NCI-H2171 treated with DMSO at 0.1 percent for 48 hours (cell line): ENCODE measurements around the gene CCDC47.
"Not testable (repeated sequence)": the region's sequence is repeated elsewhere in the genome, so short reads cannot be mapped to it uniquely, and the experiment has no call there.

ENCODE experiments used
- DNase-seq: peaks from one replicate; lab custom pipeline; 2025; lab: John Stamatoyannopoulos, UW

The CCDC47 gene, protein sequence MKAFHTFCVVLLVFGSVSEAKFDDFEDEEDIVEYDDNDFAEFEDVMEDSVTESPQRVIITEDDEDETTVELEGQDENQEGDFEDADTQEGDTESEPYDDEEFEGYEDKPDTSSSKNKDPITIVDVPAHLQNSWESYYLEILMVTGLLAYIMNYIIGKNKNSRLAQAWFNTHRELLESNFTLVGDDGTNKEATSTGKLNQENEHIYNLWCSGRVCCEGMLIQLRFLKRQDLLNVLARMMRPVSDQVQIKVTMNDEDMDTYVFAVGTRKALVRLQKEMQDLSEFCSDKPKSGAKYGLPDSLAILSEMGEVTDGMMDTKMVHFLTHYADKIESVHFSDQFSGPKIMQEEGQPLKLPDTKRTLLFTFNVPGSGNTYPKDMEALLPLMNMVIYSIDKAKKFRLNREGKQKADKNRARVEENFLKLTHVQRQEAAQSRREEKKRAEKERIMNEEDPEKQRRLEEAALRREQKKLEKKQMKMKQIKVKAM

DNA sequence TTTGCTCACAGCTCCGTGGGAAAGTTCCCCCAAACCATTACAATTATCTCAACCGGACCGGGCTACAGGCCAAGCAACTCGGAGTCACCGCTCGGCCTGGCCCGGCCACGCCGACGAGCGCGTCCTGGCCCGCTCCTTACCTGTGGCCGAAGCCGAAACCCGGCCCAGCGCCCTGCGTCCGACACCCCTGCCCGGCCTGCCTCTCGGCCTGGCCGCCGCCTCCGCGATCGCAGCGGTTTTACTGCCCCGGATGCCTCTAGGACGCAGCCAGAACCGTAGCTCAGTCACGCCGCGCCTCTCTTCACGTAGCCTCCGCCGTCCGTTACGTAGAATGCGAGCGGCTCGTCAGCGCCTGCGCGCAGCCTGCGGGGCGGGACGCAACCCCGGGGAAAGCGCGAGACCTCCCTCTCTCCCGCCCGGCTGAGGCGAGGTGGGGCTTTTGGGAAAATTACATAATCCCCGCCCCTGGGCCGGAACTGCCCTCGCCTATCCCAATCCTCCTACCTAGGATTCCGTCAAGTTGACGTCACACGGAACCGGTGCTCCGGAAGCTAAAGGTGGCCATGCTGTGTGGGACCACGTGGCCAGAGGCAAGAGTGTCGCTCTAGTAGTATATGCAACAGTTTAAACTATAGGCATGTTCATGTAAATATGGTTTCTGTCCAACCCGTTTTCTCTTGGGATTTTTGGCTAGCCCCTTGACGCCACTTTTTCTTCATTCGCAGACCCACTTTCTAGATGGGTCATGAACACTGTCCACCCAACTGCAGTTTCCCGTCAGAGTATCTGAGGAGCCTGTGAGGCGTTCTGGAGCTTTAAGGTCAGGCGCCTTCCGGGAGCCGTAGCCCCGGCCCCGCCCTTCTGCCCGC lies at the start of gene CCDC47:
CCDC47 (minus strand) TSS at position 326 of the 869 bp plus-strand sequence. CDS start 7,422 bp downstream, outside the sequence.
- DNase-seq = peak; percentile 98

GRCh38 chr17:63822537-63822936 lies 49.1 kb upstream of the CCDC47 start:
- no peak for DNase-seq

DNA sequence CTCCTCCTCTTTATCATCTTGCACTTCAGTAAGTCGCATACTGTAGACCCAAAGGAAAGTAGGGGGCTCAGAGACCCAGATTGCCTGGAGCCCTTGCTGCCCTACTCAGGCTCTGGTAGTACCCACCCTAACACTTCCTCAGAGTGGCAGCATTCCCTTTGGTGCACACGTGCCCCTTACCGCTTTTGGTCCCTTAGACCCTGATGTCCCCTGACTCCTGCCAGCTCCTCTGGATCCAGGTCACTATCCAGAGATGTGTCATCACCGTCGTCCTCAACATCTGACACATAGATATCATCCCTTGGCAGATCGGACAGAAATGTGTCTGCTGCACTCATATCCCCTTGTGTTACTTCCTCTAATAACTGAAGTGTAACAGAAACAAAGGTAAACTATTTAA lies 48.4 kb upstream of the CCDC47 start:
- DNase-seq = no peak

- no peak for DNase-seq
These were observed 47.7 kb upstream of the CCDC47 start for GRCh38 chr17:63820963-63821561.

DNA sequence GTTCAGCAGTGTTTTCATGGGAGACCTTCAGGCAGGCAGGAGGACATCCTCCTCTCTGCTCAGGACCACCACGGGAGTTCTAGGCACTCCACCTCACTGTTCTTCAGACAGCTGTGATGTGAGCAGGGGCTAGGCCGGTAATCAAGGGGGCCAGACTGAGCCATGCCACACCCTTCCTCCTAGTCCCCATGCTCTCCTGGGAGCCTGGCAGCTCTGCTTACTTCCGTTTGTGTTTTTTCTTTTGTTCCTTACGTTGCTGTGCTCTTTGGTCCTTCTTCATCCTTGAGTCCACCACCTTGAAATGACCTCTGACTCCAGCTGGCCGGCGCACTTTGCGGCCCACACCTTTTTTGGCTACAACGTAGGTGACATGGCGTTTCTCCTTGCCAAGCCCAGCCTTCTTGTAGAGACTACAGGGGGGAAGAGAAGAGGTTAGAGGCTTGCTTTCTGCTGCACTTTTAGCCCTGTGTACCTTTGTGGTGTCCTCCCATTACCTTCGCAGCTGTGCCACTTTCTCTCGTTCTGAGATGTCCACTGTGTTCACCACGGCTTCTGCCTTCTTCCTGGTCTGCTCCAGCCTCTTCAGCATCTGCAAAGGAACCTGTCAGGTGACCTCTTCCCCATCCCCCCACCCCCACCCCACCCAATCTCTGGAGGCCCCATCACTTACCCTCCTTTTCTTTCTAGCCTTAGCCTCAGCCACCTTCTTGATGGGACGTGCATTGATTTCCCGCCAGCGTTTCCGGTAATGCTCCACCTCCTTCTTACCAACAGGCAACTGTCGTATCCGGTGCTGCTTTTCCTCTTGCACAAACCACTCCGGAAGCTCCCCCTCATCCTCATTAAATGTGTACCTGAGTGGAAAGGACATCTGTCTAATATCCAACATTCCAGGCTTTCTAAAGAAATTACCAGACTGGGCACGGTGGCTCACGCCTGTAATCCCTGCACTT lies 46.5 kb upstream of the CCDC47 start:
- DNase-seq = no peak

DNA sequence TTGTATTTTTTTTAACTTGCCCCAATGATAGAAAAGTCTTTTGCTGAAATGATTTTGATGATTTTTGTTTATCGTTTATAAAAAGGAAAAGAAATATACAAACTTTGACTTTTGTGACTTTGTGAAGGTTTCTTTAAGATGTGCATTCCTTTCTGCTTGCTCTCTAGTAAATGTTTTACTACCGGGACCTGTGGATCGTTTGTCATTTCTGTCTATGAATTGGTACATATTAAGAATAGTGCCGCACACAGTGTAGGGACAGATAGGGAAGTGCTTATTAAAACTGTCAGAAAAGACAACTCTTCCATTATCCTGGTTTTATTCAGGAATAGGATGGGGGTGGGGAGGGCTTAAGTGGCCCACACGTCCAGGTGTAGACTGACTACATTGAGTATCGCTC lies 45.7 kb upstream of the CCDC47 start:
- no peak for DNase-seq

GRCh38 chr17:63817736-63818385 lies 44.5 kb upstream of the CCDC47 start:
- no peak for DNase-seq

GRCh38 chr17:63816669-63817068 lies 43.3 kb upstream of the CCDC47 start:
- no peak for DNase-seq

DNA sequence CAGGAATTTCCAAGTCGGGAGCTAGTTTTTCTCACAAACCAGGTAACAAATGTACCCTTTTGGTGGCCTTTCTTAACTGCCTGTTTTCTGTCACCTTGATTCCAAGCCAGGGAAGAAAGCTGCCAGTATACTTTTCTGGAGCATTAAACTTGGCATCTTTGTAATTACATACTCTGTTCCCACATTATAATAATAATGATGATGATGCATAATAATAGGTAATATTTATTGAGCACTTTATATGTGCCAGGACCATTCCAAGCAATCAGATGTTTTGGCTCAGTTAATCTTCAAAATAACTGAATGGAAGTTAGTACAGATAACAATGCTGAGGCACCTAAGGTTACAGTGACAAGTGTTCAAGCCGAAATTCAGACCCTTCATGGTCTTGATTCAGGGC lies 42.7 kb upstream of the CCDC47 start:
- no peak for DNase-seq

GRCh38 chr17:63809970-63810369 lies 36.6 kb upstream of the CCDC47 start:
- DNase-seq = no peak

GRCh38 chr17:63805591-63805990 lies 32.2 kb upstream of the CCDC47 start:
- no peak for DNase-seq

DNA sequence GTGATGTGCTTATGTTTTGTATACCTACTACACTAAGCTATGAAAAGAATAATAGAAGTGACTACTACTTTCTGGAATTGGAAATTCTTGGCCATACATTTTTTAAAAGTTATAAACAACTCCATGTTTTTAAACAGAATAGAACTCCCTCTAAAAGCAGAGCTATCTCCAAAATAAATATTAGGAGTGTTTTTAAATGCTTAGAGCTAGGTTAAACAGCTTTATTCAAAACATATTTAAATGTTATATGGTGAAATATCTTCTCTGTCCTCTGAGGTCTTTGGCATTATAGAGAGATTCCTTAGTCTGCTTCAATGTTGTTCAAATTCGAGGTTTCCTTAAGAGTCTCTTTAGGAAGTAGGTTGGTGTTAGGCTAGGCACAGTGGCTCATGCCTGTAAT lies 30.9 kb upstream of the CCDC47 start:
- no peak for DNase-seq

- no peak for DNase-seq
These were observed 27.4 kb upstream of the CCDC47 start for GRCh38 chr17:63800783-63801182.

DNA sequence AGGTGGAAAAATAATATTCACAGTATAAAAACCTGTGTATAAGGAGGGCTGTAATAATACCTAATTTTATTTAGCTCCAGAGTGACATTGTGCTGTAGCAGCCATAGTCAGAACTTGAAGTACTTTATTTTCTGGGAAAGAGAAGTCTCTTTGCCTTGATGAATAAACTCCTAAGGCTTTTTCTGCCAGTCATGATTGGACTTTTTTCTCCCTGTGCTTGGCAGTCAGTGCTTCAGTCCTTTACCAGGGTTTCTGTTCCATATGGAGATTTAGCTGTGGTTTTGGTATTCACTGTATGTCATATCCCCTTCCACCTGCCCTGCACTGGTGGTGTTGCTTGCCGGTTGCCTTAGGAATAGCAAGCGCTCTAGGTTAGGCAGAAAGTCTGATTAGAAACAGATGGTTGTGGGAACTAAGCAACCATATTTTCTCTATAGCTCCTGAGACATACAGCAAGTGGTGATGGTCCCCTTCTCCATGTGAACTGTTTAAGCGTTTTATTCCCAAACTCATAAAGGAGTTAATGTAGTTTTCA lies 25.2 kb upstream of the CCDC47 start:
- no peak for DNase-seq

- not testable (repeated sequence) for DNase-seq
These were observed 23.0 kb upstream of the CCDC47 start for GRCh38 chr17:63796375-63796774.

- DNase-seq = no peak
These were observed 18.8 kb upstream of the CCDC47 start for GRCh38 chr17:63792055-63792729.

GRCh38 chr17:63790057-63790456 lies 16.7 kb upstream of the CCDC47 start:
- no peak for DNase-seq

DNA sequence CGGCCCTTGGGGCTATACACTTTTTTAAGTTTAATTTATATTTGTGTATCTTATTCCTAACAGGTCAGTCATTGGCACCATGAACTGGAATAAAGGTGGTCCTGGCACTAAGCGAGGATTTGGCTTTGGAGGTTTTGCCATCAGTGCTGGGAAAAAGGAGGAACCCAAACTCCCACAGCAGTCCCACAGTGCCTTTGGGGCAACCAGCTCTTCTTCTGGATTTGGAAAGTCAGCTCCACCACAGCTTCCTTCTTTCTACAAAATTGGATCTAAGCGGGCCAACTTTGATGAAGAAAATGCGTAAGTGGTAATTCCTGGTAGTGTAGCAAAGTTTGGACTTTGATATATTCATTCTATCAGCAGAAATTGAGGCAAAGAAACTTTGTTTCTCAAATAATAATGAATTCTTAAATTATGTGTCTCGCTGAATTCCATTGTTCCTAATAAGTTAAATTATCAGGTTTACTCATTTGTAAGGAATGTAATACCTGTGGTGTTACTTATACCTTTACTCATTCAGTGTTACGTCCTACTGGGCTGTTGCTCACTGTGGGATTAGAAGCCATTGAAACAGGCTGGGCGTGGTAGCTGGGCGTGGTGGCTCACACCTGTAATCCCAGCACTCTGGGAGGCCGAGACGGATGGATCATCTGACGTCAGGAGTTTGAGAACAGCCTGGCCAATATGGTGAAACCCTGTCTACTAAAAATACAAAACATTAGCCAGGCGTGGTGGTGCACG lies 13.7 kb upstream of the CCDC47 start:
- no peak for DNase-seq

DNA sequence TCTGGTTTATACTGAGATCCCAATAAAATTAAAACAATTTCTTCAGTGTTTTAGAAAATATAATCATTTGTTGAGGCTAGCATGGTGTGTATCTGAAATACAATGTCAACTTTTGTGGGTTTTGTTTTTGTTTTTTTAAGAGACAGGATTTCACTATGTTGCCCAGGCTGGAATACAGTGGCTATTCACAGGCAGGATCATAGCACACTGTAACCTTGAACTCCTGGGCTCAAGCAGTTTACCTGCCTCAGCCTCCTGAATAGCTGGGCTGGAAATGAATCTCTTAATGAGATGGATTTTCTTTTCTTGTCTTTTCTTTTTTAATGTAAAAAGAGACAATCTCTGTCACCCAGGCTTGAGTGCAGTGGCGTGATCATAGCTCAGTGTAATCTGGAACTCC lies 12.7 kb upstream of the CCDC47 start:
- no peak for DNase-seq
